Right kidney (tissue), 1 donor: ENCODE measurements around the gene CCDC27.

Experiments
- DNase-seq: peaks from one replicate; pipeline ENCODE4 v3.0.0-alpha.2; 2016

CCDC27 gene

GRCh38 chr1:3777078-3777547 lies 24.9 kb downstream of the CCDC27 start:
- no peak for DNase-seq

GRCh38 chr1:3777647-3778589 lies 25.7 kb downstream of the CCDC27 start:
- no peak for DNase-seq

GRCh38 chr1:3778590-3779264 lies 26.5 kb downstream of the CCDC27 start:
- DNase-seq, result no peak

DNA sequence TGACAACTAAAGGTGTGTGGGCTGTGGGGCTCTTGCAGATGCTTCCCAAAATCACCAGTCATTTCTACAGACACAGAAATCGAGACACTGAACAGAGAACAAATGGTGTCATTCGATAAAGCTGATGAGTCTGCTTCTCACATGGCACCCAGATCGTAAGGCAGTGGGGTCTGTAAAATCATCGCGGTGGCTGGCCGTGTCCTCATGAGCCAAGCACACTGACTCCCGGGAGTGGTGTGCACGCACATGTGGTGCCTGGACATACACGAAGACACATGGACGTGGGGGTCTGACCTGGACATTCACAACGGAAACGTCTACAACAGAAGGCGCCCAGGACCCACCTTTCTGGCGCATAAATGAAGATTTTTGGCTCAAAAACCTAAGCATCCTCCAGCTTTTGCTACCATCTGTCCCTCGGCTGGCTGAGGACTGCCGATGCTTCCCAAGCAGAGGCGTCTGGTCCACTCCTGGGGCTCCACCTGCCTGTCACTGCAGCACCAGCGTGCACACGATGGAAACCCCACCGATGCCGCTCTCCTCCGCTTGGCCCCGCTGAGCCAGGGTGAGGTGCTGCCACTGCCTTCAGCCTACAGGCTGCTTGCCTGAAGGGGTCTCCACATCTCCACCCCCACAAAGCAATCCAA lies 27.1 kb downstream of the CCDC27 start:
- no peak for DNase-seq

DNA sequence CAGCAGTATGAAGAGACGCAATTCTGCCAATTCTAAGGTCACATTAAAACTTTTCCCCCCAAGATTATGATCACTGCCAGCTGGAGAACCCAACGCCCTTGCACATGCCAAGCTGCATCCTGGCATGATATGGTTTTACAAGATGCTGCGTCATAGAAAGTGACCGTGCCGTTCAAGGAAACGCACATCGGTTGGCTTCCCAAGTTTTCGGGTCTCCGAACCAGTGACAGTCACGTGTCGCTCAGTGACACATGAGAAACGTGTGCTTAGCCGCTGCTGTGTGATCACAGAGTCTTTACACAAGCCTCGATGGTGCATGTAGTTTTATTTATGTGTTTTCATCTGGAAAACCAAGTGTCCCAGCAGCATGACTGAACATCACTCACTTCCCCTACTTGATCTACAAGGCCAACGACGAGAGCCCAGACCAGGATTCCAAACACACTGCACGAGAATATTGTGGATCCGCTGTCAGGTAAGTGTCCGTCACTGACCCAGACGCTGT lies 27.7 kb downstream of the CCDC27 start:
- DNase-seq, result no peak

GRCh38 chr1:3780901-3781300 lies 28.7 kb downstream of the CCDC27 start:
- DNase-seq, result no peak

DNA sequence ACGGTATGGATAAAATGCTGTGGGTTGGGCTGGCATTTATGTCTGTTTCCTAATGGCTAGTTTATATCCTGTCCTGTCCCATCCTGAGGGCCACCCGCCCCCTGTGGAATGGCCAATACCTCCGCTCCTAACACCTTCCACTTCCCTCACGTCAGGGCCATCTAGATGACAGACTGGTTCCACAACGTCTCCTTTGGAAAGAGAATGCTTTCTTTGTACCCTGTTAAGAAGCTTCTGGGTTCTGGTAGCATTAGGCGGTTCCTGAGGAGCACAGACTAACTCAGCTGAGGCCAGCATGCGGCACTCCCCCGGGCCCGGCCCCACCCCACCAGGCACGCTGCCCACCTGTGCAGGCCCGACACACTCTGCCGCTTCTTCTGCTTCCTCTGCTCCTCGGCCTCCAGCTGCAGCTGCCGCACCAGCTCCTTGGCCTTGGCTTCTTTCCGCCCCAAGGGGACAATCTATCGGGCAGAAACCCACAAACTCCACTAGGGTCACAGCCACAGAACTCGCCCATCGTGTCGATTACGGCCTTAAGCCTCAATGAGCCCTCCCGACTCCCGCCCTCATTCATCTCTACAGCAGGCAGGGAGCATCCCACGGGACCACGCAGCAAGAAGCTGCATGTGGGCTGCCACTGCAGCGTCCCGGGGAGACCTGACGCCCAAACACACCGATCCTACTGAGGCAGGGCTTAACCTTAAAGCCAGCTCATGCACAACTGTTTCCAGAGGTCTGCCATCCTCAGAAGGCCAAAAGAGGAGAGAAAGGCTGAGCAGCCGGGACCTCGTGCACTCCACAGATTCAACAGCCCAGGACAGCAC lies 31.6 kb downstream of the CCDC27 start:
- DNase-seq, result no peak

DNA sequence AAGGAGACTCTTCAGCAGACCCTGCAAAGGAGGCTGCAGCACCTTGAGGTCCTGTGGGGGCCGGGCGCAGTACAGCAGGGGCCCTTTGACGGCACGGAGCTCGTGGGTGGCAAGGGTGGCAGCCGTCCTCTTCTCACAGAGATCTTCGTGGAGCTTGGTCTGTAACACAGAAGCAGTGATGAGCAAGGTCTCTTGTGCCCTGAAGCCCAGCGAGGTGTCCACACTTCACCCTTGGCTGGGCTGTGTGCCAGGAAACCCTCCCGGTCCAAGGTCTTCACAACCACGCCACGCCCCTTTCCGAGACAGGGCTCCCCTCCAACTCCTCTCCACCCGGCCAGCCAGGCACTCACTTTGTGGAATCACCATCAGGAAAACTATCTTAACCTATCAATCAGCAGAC lies 32.8 kb downstream of the CCDC27 start:
- no peak for DNase-seq

DNA sequence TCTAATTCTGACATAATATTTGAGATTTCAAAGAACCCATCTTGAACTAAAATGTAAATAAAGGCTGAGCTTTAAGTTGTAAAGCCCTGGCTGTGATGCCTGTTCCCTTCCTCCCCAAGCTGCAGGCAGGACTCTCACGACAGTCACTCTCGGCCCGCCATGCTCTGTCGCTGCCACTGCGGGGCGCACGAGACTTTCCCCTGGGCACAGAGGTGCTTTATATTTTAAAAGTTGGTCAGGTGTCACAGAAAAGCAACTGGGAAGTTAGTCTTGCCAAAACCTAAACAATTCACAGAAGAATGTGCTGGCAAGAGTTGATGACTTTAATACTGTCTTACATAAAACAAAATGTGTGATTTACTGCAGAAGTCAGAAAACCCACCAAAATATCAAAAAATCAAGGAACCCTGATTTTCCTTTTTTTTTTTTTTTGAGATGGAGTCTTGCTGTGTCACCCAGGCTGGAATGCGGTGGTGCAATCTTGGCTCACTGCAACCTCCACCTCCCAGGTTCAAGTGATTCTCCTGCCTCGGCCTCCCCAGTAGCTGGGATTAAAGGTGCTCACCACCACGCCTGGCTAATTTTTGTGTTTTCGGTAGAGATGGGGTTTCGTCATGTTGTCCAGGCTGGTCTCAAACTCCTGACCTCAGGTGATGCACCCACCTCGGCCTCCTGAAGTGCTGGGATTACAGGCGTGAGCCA lies 33.4 kb downstream of the CCDC27 start:
- DNase-seq, result no peak

- no peak for DNase-seq
These were observed 34.5 kb downstream of the CCDC27 start for GRCh38 chr1:3786468-3787348.

GRCh38 chr1:3787349-3787715 lies 35.1 kb downstream of the CCDC27 start:
- DNase-seq, result no peak

DNA sequence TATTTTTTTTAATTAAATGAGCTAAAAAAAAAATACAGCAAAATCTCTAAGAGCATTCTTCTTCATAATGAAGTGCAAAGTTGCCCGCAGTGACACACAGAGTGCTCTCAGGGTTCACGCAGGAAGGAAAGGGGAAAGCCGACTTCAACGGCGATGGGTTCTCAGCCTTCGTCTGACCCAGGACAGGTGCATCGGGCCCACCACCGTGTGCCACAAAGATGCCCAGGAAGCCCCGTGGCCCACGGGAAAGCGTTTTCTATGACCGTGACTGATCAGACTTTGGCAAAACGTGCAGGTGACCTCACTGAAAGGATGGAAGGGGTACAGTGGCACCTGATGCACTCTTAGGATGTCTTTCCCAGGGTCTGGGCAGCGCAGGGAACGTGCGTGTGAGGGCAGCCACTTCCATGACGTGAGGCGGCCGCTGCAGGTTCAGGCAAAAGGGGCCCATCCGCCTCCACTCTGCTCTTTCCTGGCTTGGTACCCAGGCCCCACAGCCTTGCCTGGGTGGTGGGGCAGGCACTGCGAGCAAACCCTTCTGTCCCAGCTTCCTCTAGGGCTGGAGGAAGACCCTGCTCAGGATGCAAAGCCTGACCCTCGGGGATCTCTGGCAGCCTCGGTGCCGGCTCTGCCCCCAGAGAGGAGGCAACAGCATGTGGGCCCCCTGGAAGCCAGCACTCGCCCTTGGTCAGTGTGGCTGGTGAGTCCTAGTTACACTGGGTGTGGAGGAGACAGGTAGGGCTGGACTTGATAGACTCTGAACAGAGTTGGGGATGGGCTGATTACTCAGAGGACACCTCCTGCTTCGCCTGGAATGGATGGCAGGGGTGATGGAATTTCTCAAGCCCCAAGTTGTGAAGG lies 35.7 kb downstream of the CCDC27 start:
- no peak for DNase-seq

DNA sequence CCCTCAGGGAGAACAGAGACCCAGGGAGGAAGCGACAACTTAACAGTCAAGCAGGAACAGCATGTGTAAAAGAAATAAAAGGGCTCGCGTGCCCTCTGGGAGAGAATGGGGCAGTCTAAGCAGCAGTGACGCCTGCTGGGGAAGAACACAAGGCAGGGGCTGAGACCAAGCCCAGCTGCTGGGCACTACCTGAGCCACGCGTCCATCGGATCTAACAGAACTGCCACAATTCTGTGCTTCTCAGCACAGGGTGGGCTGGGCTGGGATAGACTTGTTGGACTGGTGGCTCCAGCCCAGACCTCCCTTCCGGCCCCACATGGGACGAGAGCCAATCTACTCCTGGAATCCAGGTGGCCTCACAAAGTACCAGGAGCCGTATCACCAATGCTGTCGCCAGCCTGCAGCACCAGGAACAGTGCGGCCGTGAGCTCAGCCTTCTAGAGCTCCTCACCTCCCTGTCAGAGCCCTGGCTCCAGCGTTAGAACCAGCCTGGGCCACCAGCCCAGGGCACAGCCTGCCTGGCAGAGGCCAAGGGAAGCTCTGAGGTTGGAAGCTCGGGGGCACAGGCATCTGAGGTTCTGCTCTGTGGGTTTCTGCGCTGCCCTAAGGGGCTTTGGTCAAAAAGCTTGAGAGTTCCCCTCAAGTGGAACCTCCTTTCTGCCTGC lies 36.6 kb downstream of the CCDC27 start:
- DNase-seq, result no peak

DNA sequence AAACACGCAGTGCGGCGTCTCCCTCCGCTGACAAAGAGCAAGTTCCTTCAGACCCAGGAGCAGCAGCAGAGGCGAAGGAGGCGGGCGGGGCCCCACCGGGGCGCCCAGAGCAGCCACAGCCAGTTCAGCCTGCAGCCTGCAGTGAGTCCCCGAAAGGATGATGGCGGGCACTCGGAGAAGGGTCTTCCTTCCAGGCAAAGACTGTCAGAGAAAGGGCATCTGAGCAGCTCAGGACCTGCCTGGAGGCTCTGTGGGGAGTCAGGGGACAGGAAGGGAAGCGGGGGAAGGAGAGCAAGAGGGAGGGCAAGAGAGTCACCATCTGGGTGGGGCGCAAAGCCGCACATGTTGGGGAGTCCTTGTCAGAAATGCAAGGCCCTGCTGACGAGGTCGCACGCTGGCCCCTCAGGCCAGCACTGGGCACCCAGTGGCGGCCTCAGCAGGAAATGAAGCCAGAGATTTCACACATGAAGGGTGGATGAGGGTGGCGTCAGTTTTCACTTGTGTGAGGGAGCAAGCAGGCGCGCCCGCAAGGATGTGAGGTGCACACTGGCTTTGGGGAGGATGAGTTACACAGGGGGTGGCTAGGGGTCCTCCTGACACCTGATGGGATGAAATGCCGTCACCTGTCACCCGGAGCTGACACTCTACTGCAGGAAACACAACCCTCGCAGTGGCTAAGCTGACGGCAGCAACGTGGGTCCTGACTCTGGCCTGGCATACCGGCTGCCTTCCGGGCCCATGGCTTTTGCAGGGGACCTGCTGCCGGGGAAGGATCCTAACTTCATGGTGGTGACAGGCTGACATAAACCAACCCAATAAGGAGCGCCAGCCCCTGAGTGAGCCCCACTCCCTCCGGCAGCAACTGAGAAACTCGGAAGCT lies 37.4 kb downstream of the CCDC27 start:
- no peak for DNase-seq

DNA sequence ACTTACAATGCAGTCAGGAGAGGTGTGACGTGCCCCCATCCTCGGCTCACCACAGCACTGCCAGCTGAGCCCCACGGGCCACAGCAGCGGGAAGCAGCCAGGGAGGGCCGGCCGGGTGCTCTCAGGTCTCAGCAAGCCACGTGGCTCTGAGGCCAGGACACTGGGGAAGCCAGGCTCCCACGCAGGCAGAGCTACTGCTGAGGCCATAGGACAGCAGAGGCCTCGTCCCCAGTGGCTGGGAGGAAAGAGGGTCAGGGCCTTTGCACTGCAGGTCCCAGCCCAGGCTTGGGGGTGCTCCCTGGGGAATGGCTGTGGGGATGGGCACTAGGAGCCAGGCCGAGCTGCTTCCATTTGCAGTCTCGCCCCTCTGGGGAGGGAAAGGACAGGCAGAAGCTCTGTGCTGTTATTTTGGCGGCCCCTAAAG lies 38.3 kb downstream of the CCDC27 start:
- DNase-seq, result no peak

DNA sequence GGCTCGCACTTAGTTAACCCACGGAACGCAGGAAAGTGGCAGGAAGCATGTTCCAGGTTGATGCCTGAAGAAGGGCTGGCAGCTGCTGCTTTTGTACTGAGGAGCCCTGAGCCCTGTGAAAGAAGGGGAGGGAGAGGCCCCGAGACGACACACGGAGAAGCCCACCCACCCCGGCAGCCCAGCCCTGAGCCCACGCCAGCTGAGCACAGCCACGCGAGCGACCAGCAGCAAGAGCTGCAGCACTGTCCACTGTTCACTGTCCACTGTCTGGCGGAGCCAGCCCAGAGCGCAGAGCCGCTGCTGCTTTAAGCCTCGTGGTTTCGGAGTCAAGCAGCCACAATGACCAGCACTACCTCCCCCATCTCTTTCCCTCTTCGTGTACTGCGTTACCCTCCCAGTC lies 38.7 kb downstream of the CCDC27 start:
- no peak for DNase-seq

- DNase-seq, result no peak
These were observed 43.4 kb downstream of the CCDC27 start for GRCh38 chr1:3795453-3796214.
